SK-N-SH treated with all-trans-retinoic acid at 6 μM for 48 hours (cell line): ENCODE measurements around the gene CDKN2B.

Experiments used
- CSDC2 ChIP-seq: fragments of 250-450 bp; sonication (Bioruptor Pico); IDR thresholded peaks from 2 replicates; pipeline ENCODE4 v1.5.0; 2020; ENCODE audit warnings: mild to moderate bottlenecking, moderate library complexity
- GLIS3 ChIP-seq: fragments of 250-450 bp; sonication (Bioruptor Pico); IDR thresholded peaks from 2 replicates; pipeline ENCODE4 v1.5.0; 2020; ENCODE audit warnings: mild to moderate bottlenecking, moderate library complexity
- ISL1 ChIP-seq: fragments of 250-450 bp; sonication (Bioruptor Pico); IDR thresholded peaks from 2 replicates; pipeline ENCODE4 v2.1.2; 2022; ENCODE audit warnings: mild to moderate bottlenecking, moderate library complexity
- RARB ChIP-seq: fragments of 250-450 bp; sonication (Bioruptor Pico); IDR thresholded peaks from 2 replicates; pipeline ENCODE4 v1.8.0; 2021; ENCODE audit warnings: mild to moderate bottlenecking, moderate library complexity
- ZFP3 ChIP-seq: fragments of 250-450 bp; sonication (Bioruptor Pico); IDR thresholded peaks from 2 replicates; pipeline ENCODE4 v1.5.0; 2020; ENCODE audit warnings: mild to moderate bottlenecking, moderate library complexity
- ZFP30 ChIP-seq: fragments of 450-650 bp; formaldehyde crosslinking; IDR thresholded peaks from 2 replicates; pipeline ENCODE4 v1.5.0; 2022; ENCODE audit warnings: mild to moderate bottlenecking, moderate library complexity
- ZNF565 ChIP-seq: fragments of 450-650 bp; formaldehyde crosslinking; conservative IDR thresholded peaks from 2 replicates; pipeline ENCODE4 v1.5.0; 2020; ENCODE audit warnings: low read depth, mild to moderate bottlenecking, moderate library complexity
- TF ChIP-seq, protein P1 (sequence below): fragments of 250-450 bp; sonication (Bioruptor Pico); IDR thresholded peaks from 2 replicates; pipeline ENCODE4 v1.8.0; 2020; ENCODE audit warnings: mild to moderate bottlenecking, moderate library complexity, borderline replicate concordance
- TF ChIP-seq, protein P2 (sequence below): fragments of 250-450 bp; sonication (Bioruptor Pico); IDR thresholded peaks from 2 replicates; pipeline ENCODE4 v1.5.1; 2020; ENCODE audit warnings: low read depth, mild to moderate bottlenecking, moderate library complexity
- TF ChIP-seq, protein P3 (sequence below): fragments of 250-450 bp; sonication (Bioruptor Pico); IDR thresholded peaks from 2 replicates; pipeline ENCODE4 v1.8.0; 2021; ENCODE audit warnings: low read depth, mild to moderate bottlenecking, moderate library complexity, borderline replicate concordance

DNA sequence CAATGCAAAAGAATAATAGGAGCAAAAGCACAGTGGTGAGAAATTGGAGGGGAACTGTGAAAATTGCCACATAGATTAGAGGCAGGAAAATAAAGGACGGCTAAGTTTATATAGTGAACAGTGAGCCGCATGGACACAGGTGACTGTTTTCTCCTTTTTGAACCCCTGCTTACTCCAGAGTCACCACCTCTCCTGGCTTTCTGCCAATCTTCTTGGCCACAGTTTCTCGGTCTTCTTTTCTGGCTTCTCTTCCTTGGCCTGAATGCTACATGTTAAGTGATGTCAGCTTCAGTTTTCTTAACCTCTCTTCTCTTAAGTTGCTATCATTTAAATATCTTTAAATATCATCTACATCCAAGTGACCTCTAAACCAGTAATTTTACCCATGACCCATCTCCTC is 47.3 kb upstream of the CDKN2B start:
- TF ChIP-seq ZNF565 (CRISPR knock-in tag): no peak
- TF ChIP-seq, protein P1, sequence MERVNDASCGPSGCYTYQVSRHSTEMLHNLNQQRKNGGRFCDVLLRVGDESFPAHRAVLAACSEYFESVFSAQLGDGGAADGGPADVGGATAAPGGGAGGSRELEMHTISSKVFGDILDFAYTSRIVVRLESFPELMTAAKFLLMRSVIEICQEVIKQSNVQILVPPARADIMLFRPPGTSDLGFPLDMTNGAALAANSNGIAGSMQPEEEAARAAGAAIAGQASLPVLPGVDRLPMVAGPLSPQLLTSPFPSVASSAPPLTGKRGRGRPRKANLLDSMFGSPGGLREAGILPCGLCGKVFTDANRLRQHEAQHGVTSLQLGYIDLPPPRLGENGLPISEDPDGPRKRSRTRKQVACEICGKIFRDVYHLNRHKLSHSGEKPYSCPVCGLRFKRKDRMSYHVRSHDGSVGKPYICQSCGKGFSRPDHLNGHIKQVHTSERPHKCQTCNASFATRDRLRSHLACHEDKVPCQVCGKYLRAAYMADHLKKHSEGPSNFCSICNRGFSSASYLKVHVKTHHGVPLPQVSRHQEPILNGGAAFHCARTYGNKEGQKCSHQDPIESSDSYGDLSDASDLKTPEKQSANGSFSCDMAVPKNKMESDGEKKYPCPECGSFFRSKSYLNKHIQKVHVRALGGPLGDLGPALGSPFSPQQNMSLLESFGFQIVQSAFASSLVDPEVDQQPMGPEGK: no peak
- TF ChIP-seq ISL1 (CRISPR knock-in tag): no peak
- TF ChIP-seq, protein P2, sequence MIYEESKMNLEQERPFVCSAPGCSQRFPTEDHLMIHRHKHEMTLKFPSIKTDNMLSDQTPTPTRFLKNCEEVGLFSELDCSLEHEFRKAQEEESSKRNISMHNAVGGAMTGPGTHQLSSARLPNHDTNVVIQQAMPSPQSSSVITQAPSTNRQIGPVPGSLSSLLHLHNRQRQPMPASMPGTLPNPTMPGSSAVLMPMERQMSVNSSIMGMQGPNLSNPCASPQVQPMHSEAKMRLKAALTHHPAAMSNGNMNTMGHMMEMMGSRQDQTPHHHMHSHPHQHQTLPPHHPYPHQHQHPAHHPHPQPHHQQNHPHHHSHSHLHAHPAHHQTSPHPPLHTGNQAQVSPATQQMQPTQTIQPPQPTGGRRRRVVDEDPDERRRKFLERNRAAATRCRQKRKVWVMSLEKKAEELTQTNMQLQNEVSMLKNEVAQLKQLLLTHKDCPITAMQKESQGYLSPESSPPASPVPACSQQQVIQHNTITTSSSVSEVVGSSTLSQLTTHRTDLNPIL (CRISPR knock-in tag): no peak
- TF ChIP-seq ZFP30 (CRISPR knock-in tag): no peak
- TF ChIP-seq CSDC2 (CRISPR knock-in tag): no peak
- TF ChIP-seq GLIS3: no peak
- TF ChIP-seq, protein P3, sequence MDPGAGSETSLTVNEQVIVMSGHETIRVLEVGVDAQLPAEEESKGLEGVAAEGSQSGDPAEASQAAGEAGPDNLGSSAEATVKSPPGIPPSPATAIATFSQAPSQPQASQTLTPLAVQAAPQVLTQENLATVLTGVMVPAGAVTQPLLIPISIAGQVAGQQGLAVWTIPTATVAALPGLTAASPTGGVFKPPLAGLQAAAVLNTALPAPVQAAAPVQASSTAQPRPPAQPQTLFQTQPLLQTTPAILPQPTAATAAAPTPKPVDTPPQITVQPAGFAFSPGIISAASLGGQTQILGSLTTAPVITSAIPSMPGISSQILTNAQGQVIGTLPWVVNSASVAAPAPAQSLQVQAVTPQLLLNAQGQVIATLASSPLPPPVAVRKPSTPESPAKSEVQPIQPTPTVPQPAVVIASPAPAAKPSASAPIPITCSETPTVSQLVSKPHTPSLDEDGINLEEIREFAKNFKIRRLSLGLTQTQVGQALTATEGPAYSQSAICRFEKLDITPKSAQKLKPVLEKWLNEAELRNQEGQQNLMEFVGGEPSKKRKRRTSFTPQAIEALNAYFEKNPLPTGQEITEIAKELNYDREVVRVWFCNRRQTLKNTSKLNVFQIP (CRISPR knock-in tag): no peak
- no peak for TF ChIP-seq ZFP3 (CRISPR knock-in tag)
- TF ChIP-seq RARB (CRISPR knock-in tag): no peak
